Vagina (tissue), 2 donors: ENCODE results near the gene AREG.

Source experiments
- CTCF ChIP-seq, 3 experiments: fragments of 450-650 bp in 2 of 3; fragments of 200-600 bp in 1 of 3; sonication (generic) in 1 of 3; IDR thresholded peaks; one replicate each; pipeline ENCODE4 v1.5.1; 2017 to 2019; ENCODE audit warnings: antibody characterized with exemption in 3 of 3, mild to moderate bottlenecking in 2 of 3, moderate library complexity in 2 of 3
- POLR2A ChIP-seq, 2 donors: fragments of 450-650 bp; IDR thresholded peaks; one replicate each; pipeline ENCODE4 v1.6.1; 2017; ENCODE audit warnings: antibody characterized with exemption in 2 of 2, mild to moderate bottlenecking in 2 of 2, moderate library complexity in 2 of 2
- POLR2AphosphoS5 ChIP-seq, 2 donors: sonication (generic); formaldehyde crosslinking; IDR thresholded peaks; one replicate each; pipeline ENCODE4 v1.9.0; 2017; ENCODE audit warnings: antibody characterized with exemption in 2 of 2, mild to moderate bottlenecking in 2 of 2, low read depth in 1 of 2; ENCODE audit not compliant: insufficient read depth in 1 of 2

- TF ChIP-seq CTCF (IDR thresholded peaks at IDR 0.05) (no peak), POLR2AphosphoS5 (IDR thresholded peaks at IDR 0.05; ENCODE audit: insufficient read depth in 1 of 2, low read depth in 1 of 2) (peak in 1 of 2 donors; percentile 26), POLR2A (IDR thresholded peaks at IDR 0.05) (no peak)
Observed at GRCh38 chr4:74490736-74491135, 45.8 kb downstream of the AREG start.
